Measurements from ENCODE around the gene STX8.

Gene STX8

DNA sequence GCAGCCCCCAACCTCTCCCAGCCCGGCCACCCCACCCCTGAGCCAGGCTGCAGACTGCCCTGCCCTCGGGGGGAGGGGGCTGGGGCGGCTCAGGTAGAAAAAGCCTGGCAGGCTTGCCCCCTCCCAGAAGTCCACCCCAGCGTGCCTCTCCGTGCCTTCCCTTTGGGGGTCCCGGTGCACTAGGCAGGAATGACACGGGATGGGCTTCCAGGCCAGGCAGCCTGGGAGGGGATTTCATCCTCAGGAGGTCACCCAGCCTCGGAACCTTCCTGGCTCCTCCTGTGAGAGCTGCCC, 369.3 kb downstream of the STX8 start:
- no peak for DNase-seq (ENCODE audit: low read depth)

DNA sequence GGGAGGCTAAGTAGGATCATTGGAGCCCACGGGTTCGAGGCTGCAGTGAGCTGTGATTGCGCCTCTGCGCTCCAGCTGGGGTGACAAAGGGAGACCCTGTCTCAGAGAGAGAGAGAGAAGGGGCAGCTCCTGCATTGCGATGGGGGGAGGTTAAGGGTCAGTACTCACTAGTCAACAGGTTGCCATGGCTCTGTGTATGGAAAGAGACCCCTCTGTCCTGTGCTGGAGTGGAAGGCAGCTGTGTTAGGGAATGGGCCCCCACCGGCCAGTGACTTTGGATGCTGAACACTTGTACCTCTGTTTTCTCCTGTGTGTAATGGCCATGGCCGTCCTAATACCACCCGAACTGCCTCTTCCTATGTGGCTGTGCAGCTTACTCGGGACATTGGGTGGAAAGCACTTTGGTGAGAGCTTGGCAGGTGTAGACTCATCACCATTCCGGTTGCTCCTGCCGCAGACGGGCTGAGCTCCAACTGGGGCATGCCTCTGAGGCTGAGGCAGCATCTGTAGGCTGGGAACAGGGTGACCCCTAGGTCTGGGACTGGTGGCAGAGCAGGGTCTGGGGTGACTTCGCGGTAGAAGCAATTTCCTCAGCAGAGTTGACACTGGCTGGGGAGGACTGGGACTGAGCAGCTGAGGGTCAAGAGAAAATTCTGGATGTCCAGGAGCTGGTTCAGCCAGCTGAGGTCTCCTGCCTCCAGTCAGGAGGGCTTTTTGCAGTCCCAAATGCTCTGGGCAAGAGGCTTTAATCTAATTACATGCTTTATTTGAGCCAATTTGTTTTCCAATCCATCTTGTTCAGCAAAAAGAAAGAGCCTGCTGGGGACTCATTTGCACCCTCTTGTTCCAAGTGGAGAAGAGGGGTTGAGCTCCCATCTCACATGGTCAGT, 369.9 kb downstream of the STX8 start:
- no peak for DNase-seq (ENCODE audit: low read depth)

GRCh38 chr17:9204637-9205329, 370.8 kb downstream of the STX8 start:
- no peak for DNase-seq (ENCODE audit: low read depth)

DNA sequence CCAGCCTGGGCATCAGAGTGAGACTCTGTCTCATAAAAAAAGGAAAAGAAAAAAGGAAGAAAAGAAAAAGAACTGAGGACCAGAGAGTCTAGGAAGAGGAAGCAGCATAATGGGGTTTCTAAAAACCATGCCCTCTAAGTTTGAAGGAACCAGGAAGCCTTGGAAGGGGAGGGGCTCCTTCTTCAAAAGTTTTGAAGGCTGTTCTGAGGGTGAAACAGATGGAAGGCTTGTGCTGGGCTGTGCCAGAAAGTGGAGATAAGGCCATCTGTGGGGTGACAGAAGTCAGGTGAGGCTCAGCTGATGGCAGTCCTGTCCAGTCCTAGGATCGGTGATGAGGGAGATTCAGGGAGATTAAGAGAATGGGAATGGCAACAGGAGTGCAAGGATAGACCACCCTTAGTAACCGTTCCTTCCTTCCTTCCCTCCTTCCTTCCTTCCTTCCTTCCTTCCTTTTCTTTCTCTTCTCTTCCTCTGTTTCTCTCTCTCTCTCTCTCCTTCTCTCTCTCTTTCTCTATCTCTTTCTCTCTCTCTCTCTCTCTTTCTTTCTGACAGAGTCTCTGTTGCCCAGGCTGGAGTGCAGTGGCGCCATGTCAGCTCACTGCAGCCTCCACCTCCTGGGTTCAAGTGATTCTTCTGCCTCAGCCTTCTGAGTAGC, 371.7 kb downstream of the STX8 start:
- DNase-seq (ENCODE audit: low read depth) = no peak

- DNase-seq (ENCODE audit: low read depth) = no peak
Observed at GRCh38 chr17:9202532-9202931, 373.1 kb downstream of the STX8 start.

GRCh38 chr17:9200699-9201359, 374.8 kb downstream of the STX8 start:
- DNase-seq (ENCODE audit: low read depth) = no peak
